ENCODE measurements around the gene PPP1R3D. TPM values are rescaled to one million over a fixed set of nuclear protein-coding genes. Genes with fewer than 3 reads are reported as not detected.

The PPP1R3D gene
- total RNA-seq, 1 experiment from 2014 or later = 2.7 TPM

- intact Hi-C loops (cut with micrococcal nuclease) = no loop called here
- no peaks in the 10 kb centered on the region for H3K79me2 ChIP-seq (ENCODE audit: insufficient read depth, low read length)
- TF ChIP-seq FOSL1 (IDR thresholded peaks at IDR 0.05; ENCODE audit: low read depth) (no peak), RAD21 (IDR thresholded peaks at IDR 0.05; ENCODE audit: low read depth) (peak; percentile 41)
- TF ChIP-seq, protein P1, sequence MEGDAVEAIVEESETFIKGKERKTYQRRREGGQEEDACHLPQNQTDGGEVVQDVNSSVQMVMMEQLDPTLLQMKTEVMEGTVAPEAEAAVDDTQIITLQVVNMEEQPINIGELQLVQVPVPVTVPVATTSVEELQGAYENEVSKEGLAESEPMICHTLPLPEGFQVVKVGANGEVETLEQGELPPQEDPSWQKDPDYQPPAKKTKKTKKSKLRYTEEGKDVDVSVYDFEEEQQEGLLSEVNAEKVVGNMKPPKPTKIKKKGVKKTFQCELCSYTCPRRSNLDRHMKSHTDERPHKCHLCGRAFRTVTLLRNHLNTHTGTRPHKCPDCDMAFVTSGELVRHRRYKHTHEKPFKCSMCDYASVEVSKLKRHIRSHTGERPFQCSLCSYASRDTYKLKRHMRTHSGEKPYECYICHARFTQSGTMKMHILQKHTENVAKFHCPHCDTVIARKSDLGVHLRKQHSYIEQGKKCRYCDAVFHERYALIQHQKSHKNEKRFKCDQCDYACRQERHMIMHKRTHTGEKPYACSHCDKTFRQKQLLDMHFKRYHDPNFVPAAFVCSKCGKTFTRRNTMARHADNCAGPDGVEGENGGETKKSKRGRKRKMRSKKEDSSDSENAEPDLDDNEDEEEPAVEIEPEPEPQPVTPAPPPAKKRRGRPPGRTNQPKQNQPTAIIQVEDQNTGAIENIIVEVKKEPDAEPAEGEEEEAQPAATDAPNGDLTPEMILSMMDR (IDR thresholded peaks at IDR 0.05 in 2 of 3, conservative IDR thresholded peaks at IDR 0.05 in 1 of 3; ENCODE audit: borderline replicate concordance in 1 of 3, insufficient read depth in 1 of 3, low read depth in 2 of 3, low read length in 2 of 3) = peak; percentile 10 to 48 (median 42); a peak in 4 of 6 replicates
- H3K9me3 ChIP-seq (ENCODE audit: control insufficient read depth in 1 of 2, insufficient read depth in 1 of 2, low read depth in 1 of 2, low read length in 2 of 2) = no peaks in the 10 kb centered on the region
- no peaks in the 10 kb centered on the region for H3K9me2 ChIP-seq (ENCODE audit: insufficient read depth)
- no peak overlapping the region for H3K4me3 ChIP-seq (replicated peaks in 1 of 2; ENCODE audit: low read depth in 1 of 2, low read length in 2 of 2)
- ChIA-PET CTCF (interaction anchor here (0.7 to 2.2 kb wide), 8 partner anchors 8 to 256 kb away, joined by 3 to 9 read pairs (median 4); partner anchors contain the start of genes FAM217B, PPP1R3D and SYCP2), RAD21 (ENCODE audit: low non-redundant PET in 1 of 2, low total read pairs in 2 of 2, uncharacterized antibody in 2 of 2, unreplicated experiment in 2 of 2) (no interaction called here), POLR2A (no interaction called here)
- no peaks in the 10 kb centered on the region for H3K36me3 ChIP-seq (ENCODE audit: control insufficient read depth in 1 of 2, insufficient read depth in 2 of 2, low read length in 2 of 2)
- H4K20me1 ChIP-seq (ENCODE audit: insufficient read depth) = no peaks in the 10 kb centered on the region
- H3K4me2 ChIP-seq (ENCODE audit: low read length) = no peak overlapping the region
- peaks cover 8% of the 10 kb centered on the region for H3K27me3 ChIP-seq (ENCODE audit: insufficient read depth, low read length)
- no peak overlapping the region for H2AFZ ChIP-seq (ENCODE audit: low read depth, low read length, poor library complexity, severe bottlenecking)
- H3K9ac ChIP-seq (ENCODE audit: low read length) = no peak overlapping the region
- no TSS peak for BruUV-seq (replicated peaks)
- no peaks in the 10 kb centered on the region for H3K4me1 ChIP-seq (ENCODE audit: control insufficient read depth in 1 of 2, insufficient read depth in 2 of 2, low read length in 2 of 2)
- H3K27ac ChIP-seq (ENCODE audit: low read depth, low read length) = no peak overlapping the region
- DNase-seq (ENCODE audit: low read depth, low spot score) (peak; percentile 12), ATAC-seq (peak; percentile 98)
Measured at GRCh38 chr20:59955131-59955796, 15.2 kb upstream of the PPP1R3D start.

- intact Hi-C loops (cut with micrococcal nuclease) = no loop called here
- Histone ChIP-seq H2AFZ (ENCODE audit: low read depth, low read length, poor library complexity, severe bottlenecking) (no peak overlapping the region), H3K9ac (ENCODE audit: low read length) (no peak overlapping the region), H3K79me2 (ENCODE audit: insufficient read depth, low read length) (no peaks in the 10 kb centered on the region), H3K4me3 (replicated peaks in 1 of 2; ENCODE audit: low read depth in 1 of 2, low read length in 2 of 2) (no peak overlapping the region), H3K27ac (ENCODE audit: low read depth, low read length) (no peak overlapping the region), H3K36me3 (ENCODE audit: control insufficient read depth in 1 of 2, insufficient read depth in 2 of 2, low read length in 2 of 2) (no peaks in the 10 kb centered on the region), H4K20me1 (ENCODE audit: insufficient read depth) (no peaks in the 10 kb centered on the region), H3K9me2 (ENCODE audit: insufficient read depth) (no peaks in the 10 kb centered on the region), H3K27me3 (ENCODE audit: insufficient read depth, low read length) (peaks cover 8% of the 10 kb centered on the region), H3K9me3 (ENCODE audit: control insufficient read depth in 1 of 2, insufficient read depth in 1 of 2, low read depth in 1 of 2, low read length in 2 of 2) (no peaks in the 10 kb centered on the region), H3K4me2 (ENCODE audit: low read length) (no peak overlapping the region), H3K4me1 (ENCODE audit: control insufficient read depth in 1 of 2, insufficient read depth in 2 of 2, low read length in 2 of 2) (no peaks in the 10 kb centered on the region)
- POLR2A ChIA-PET = no interaction called here
- CTCF ChIA-PET = interaction anchor here (0.8 to 2.2 kb wide), 8 partner anchors 8 to 256 kb away, joined by 3 to 9 read pairs (median 4); partner anchors contain the start of genes FAM217B, PPP1R3D and SYCP2
- RAD21 ChIA-PET (ENCODE audit: low non-redundant PET in 1 of 2, low total read pairs in 2 of 2, uncharacterized antibody in 2 of 2, unreplicated experiment in 2 of 2) = no interaction called here
- ATAC-seq (peak; percentile 33; the same call in 1 of the 2 replicates), DNase-seq (ENCODE audit: low read depth, low spot score) (no peak)
- no TSS peak for BruUV-seq (replicated peaks)
- TF ChIP-seq POLR2AphosphoS5 (IDR thresholded peaks at IDR 0.05; ENCODE audit: low read depth, low read length) = no peak
- TF ChIP-seq, protein P1 (IDR thresholded peaks at IDR 0.05 in 2 of 3, conservative IDR thresholded peaks at IDR 0.05 in 1 of 3; ENCODE audit: borderline replicate concordance in 1 of 3, insufficient read depth in 1 of 3, low read depth in 2 of 3, low read length in 2 of 3) = no peak
- TF ChIP-seq ZNF274 (IDR thresholded peaks at IDR 0.05; ENCODE audit: low read depth, low read length) = no peak
- TF ChIP-seq EGR1 (IDR thresholded peaks at IDR 0.05; ENCODE audit: low read depth) = no peak
- no peak for TF ChIP-seq ZBTB33 (IDR thresholded peaks at IDR 0.05; ENCODE audit: extremely low read depth, insufficient replicate concordance, low read length)
- no peak for TF ChIP-seq SP1 (IDR thresholded peaks at IDR 0.05; ENCODE audit: low read depth)
- no peak for TF ChIP-seq EZH2phosphoT487 (IDR thresholded peaks at IDR 0.05; ENCODE audit: borderline replicate concordance)
- no peak for TF ChIP-seq YY1 (IDR thresholded peaks at IDR 0.05; ENCODE audit: extremely low read depth, insufficient replicate concordance, low read depth, low read length)
- no peak for TF ChIP-seq POLR2A (IDR thresholded peaks at IDR 0.05; ENCODE audit: borderline replicate concordance, extremely low read depth, insufficient read depth, insufficient read length)
Measured at GRCh38 chr20:59954718-59955117, 14.6 kb upstream of the PPP1R3D start.
